Prostate gland (tissue), 2 donors: Measurements from ENCODE around the gene SLC43A2.

ENCODE experiments used
- CTCF ChIP-seq, 4 experiments: fragments of 200-600 bp in 2 of 4; fragments of 450-650 bp in 2 of 4; sonication (generic) in 2 of 4; IDR thresholded peaks; 1 replicate in 3 of 4; 2 replicates in 1 of 4; pipeline ENCODE4 v1.5.1; 2016 to 2019; ENCODE audit warnings: antibody characterized with exemption in 4 of 4, mild to moderate bottlenecking in 2 of 4, moderate library complexity in 2 of 4
- POLR2A ChIP-seq: fragments of 450-650 bp; IDR thresholded peaks from one replicate; pipeline ENCODE4 v1.6.1; 2016; ENCODE audit warnings: antibody characterized with exemption, mild to moderate bottlenecking

- TF ChIP-seq POLR2A = no peak
- TF ChIP-seq CTCF (IDR thresholded peaks at IDR 0.05) = no peak
Measured at GRCh38 chr17:1645207-1646171, 16.9 kb upstream of the SLC43A2 start, which contains the start of gene SCARF1.
